C4-2B (cell line): ENCODE data around the gene TGM1.

Experiments
- H3K27ac ChIP-seq: fragments of 450-650 bp; 2 replicates; pipeline ENCODE4 v1.5.1; 2017
- ZFX ChIP-seq: fragments of 450-650 bp; IDR thresholded peaks from 2 replicates; pipeline ENCODE4 v1.6.1; 2017
- TF ChIP-seq, protein P1 (sequence below): fragments of 450-650 bp; conservative IDR thresholded peaks from 2 replicates; pipeline ENCODE4 v1.5.1; 2017; ENCODE audit warnings: mild to moderate bottlenecking

TGM1 gene

DNA sequence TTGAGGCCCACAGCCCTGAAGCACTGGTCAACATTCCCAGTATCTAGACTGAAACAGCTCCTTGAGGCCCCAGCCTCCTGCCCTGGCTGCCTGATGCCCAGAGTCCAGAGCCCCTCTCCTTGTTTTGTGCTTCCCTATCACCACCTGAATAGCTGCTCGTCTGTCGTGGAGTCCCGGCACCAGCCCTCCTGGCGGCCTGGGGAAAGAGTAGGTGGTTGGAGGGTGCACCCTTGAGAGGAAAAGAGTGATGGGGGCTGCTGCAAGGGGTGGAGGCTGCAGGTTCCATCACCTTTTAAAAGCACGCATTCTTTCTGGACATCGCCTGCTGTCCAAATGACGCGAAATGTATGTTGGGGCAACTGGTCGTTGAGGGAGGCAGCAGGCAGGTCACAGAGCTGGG, 5.2 kb upstream of the TGM1 start:
- TF ChIP-seq ZFX, result no peak
- TF ChIP-seq, protein P1, sequence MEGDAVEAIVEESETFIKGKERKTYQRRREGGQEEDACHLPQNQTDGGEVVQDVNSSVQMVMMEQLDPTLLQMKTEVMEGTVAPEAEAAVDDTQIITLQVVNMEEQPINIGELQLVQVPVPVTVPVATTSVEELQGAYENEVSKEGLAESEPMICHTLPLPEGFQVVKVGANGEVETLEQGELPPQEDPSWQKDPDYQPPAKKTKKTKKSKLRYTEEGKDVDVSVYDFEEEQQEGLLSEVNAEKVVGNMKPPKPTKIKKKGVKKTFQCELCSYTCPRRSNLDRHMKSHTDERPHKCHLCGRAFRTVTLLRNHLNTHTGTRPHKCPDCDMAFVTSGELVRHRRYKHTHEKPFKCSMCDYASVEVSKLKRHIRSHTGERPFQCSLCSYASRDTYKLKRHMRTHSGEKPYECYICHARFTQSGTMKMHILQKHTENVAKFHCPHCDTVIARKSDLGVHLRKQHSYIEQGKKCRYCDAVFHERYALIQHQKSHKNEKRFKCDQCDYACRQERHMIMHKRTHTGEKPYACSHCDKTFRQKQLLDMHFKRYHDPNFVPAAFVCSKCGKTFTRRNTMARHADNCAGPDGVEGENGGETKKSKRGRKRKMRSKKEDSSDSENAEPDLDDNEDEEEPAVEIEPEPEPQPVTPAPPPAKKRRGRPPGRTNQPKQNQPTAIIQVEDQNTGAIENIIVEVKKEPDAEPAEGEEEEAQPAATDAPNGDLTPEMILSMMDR, result no peak
- no peak overlapping the region for H3K27ac ChIP-seq

DNA sequence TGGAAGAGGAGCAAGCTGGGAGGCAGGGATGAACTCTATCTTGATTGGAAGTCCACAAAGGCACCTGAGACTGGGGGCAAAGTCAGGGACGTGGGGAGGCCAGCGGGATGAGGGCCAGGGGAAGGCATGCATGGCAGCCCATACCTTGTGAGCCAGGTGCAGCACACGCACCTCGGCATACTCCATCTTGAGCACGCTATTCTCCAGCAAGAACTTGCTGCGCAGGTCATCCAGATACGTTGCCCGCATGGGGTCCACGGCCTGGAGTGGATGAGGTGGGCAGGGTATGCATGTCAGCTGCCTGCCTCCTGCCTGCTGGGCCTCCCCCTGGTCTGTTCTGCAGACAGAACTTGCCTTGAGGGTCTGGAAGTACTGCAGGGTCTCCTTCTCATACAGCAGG, 4.5 kb upstream of the TGM1 start:
- no peak overlapping the region for H3K27ac ChIP-seq
- TF ChIP-seq ZFX, result no peak
- TF ChIP-seq, protein P1, result no peak

DNA sequence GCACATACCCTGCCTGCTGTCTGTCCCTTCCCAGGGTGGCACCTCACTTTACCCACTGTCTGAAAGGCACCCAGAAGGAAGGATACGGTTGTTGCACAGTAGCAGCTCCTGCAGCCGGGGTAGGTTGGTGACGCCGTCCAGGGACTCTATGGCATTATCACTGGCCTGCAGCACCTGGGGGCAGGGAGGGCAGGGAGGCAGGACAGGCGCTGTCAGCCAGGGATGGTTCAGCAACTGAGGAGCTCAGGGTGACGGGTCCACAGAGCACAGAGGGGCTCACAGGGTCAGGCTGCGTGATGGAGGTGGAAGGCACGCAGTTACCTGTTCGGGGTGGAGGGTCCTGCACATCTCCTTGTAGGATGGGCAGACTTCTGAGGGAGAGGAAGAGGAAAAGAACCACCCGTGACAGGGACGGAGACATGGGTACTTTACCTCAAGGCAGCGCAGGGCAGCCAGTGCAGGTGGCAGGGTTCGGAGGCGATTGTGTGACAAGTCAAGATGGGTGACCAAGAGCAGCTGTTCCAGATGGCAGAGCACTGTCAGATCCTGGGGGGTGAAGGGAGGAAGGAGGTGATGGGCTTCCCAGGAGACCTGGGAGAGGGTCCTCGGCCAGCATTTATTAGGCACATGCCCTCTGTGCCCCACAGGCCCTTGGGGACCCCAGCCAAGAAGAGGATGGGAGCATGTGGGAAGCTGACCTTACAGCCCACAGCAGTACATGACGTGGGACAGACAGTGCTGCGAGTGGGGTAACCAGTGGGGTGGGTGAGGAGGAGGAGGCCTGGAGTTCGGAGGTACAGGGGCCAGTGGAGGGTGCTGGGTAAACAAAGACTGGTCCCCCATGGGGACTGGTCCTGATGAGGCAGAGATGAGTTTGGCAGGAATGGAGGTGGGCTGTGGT, 3.6 kb upstream of the TGM1 start:
- TF ChIP-seq, protein P1, result no peak
- TF ChIP-seq ZFX, result no peak
- no peak overlapping the region for H3K27ac ChIP-seq

DNA sequence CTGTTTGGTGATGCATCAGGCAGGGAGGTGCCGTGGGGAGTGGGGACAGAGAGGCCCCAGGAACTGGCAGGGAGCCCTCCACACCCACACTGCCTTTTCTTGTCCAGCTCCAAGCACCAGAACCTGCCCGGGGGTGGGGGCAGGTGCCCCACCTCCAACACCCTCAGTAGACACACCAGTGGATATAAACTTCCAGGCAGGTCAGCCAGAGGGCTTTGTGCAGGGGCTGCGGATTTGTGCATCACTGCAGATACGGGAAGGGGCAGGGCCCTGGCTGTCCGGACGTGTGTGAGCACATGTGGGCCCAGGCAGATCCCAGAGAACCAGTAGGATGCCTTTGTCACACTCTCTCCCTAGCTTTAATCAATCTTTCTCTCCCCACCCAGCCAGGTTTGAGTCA, 1.3 kb upstream of the TGM1 start:
- peak overlapping the region; percentile 14; the same call in 1 of the 2 replicates for H3K27ac ChIP-seq
- TF ChIP-seq ZFX, result no peak
- TF ChIP-seq, protein P1, result no peak

DNA sequence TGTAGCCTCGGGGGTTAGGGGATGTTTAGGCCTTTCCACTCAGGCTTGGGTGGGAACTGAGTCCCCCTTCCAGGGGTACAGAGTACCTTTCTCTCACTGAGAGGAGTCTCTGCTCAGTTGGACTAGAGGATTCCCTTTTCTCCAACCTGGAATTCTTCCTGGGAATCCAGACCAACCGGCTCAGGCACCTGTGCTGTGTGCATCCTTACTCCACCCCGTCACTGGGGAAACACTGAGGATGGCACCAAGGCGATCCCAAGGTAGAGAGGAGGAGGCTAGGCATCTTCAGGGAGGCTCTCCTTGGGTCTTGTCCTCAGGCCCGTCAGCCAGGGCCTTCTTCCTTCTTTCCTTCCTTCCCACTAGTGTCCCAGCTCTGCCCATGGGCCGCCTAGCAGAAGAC, 871 bp upstream of the TGM1 start:
- H3K27ac ChIP-seq, result peak overlapping the region; percentile 14
- TF ChIP-seq, protein P1, result no peak
- no peak for TF ChIP-seq ZFX

DNA sequence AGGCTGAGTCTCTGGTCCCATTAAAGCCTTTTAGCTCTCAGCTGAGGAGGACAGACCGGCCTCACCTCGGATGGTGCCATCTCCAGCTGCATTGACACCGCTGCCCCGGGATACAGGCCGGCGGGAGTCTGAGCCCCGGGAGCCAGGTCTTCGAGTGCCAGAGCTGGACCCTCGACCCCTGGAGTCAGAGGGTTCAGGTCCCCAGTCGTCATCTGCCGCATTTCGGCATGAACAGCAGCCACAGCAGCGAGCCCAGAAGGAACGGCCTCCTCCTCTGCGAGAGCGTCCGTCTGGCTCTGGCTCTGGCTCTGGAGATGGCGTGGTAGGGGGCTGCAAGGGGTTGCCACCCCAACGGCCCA, 1.0 kb downstream of the TGM1 start:
- TF ChIP-seq, protein P1, result no peak
- no peak for TF ChIP-seq ZFX

DNA sequence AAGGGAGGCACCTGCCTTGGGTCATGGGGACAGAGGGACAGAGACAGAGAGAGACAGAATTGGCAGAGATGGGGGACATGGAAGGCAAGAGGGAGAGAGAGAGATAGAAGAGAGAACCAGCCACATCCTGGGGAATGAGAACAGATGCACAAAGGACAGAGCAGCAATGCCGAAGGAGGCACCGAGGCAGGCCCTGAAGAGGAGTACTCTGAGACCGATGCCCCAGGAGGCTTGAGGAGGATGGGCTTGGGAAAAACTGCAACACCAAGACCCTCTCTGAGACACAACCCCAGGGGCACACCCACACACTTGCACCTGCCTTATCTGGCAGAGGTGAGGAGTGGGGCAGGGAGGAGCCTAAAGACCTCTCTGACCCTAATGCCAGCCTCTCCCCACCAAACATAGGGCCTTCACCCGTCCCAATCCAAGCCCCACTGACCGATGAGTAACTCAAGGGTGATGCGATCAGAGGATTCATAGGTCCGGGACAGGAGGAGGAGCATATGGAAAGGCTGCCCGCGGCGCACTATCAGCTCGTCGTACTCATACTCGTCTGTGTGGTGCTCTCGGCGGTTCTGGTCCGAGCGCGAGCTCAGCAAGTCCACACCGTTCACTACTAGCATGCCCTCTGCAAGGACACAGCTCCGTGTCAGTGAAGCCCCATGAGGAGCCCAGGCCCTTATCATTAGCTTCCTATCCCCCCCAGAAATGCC, 1.6 kb downstream of the TGM1 start:
- TF ChIP-seq, protein P1, result no peak
- no peak for TF ChIP-seq ZFX

More for the DNA sequence above, 1.0 kb downstream of the TGM1 start:
- no peak overlapping the region for H3K27ac ChIP-seq

More for the DNA sequence above, 1.6 kb downstream of the TGM1 start:
- no peak overlapping the region for H3K27ac ChIP-seq
